Hepatocyte (in vitro differentiated cells): ENCODE measurements around the gene CEP70.

ENCODE experiments used
- CTCF ChIP-seq: fragments of 200-600 bp; sonication (generic); IDR thresholded peaks from 2 replicates; pipeline ENCODE4 v1.5.1; 2016; ENCODE audit warnings: antibody characterized with exemption, mild to moderate bottlenecking; ENCODE audit not compliant: poor library complexity
- EZH2 ChIP-seq: fragments of 200-600 bp; sonication (generic); IDR thresholded peaks from 2 replicates; pipeline ENCODE4 v1.6.1; 2016; ENCODE audit warnings: antibody characterized with exemption, mild to moderate bottlenecking, borderline replicate concordance
- EZH2phosphoT487 ChIP-seq: fragments of 200-600 bp; sonication (generic); IDR thresholded peaks from one replicate; pipeline ENCODE4 v1.6.1; 2018; ENCODE audit warnings: antibody characterized with exemption, mild to moderate bottlenecking, low read depth, moderate library complexity; ENCODE audit not compliant: unreplicated experiment, severe bottlenecking

GRCh38 chr3:138511945-138512344 is 82.1 kb downstream of the CEP70 start:
- TF ChIP-seq CTCF (no peak), EZH2 (no peak), EZH2phosphoT487 (no peak)
